Mesenchymal stem cell (in vitro differentiated cells and primary cell): Measurements from ENCODE around the gene LRRC4B.

Experiments used
- DNase-seq: peaks from one replicate; pipeline ENCODE4 v3.0.0-alpha.2; 2013
- H2AFZ ChIP-seq: one replicate; pipeline ENCODE4 v1.6.1; 2013; ENCODE audit warnings: low read depth, mild to moderate bottlenecking, control low read depth, inconsistent platforms, low read length, moderate library complexity
- H2AK5ac ChIP-seq: 2 replicates; pipeline ENCODE4 v1.6.1; 2013; ENCODE audit warnings: low read length, moderate library complexity, mild to moderate bottlenecking, inconsistent platforms; ENCODE audit not compliant: severe bottlenecking
- H2BK120ac ChIP-seq: one replicate; pipeline ENCODE4 v1.6.1; 2013; ENCODE audit warnings: low read depth, mild to moderate bottlenecking, inconsistent platforms, low read length, moderate library complexity
- H2BK12ac ChIP-seq, 2 experiments: one replicate each; pipeline ENCODE4 v1.6.1; 2013; ENCODE audit warnings: inconsistent platforms in 2 of 2, low read length in 2 of 2, mild to moderate bottlenecking in 2 of 2, moderate library complexity in 2 of 2, control low read depth in 1 of 2
- H2BK15ac ChIP-seq: one replicate; pipeline ENCODE4 v1.6.1; 2013; ENCODE audit warnings: mild to moderate bottlenecking, low read depth, inconsistent platforms; ENCODE audit not compliant: poor library complexity, severe bottlenecking
- H2BK5ac ChIP-seq: 2 replicates; pipeline ENCODE4 v1.6.1; 2013; ENCODE audit warnings: low read depth, mild to moderate bottlenecking, low read length, control low read depth, inconsistent platforms; ENCODE audit not compliant: poor library complexity, severe bottlenecking
- H3K14ac ChIP-seq, 2 experiments: one replicate each; pipeline ENCODE4 v1.6.1; 2013; ENCODE audit warnings: inconsistent platforms in 2 of 2, low read length in 2 of 2, control low read depth in 1 of 2, mild to moderate bottlenecking in 1 of 2, moderate library complexity in 1 of 2
- H3K18ac ChIP-seq, 2 experiments: one replicate each; pipeline ENCODE4 v1.6.1; 2013; ENCODE audit warnings: inconsistent platforms in 2 of 2, low read length in 2 of 2, control low read depth in 1 of 2, low read depth in 1 of 2, mild to moderate bottlenecking in 1 of 2
- H3K23ac ChIP-seq, 2 experiments: one replicate each; pipeline ENCODE4 v1.6.1; 2013; ENCODE audit warnings: inconsistent platforms in 2 of 2, low read length in 2 of 2, mild to moderate bottlenecking in 2 of 2, moderate library complexity in 2 of 2, control low read depth in 1 of 2
- H3K27ac ChIP-seq: 2 replicates; pipeline ENCODE4 v1.5.1; 2013; ENCODE audit warnings: mild to moderate bottlenecking, moderate library complexity, low read length, control low read depth, inconsistent platforms; ENCODE audit not compliant: poor library complexity, severe bottlenecking
- H3K27me3 ChIP-seq, 2 experiments: 2 replicates each; pipeline versions ENCODE4 v1.6.1 to v1.7.0; 2013; ENCODE audit warnings: low read length in 2 of 2, mild to moderate bottlenecking in 2 of 2, moderate library complexity in 2 of 2, control low read depth in 1 of 2, inconsistent platforms in 1 of 2; ENCODE audit not compliant: control insufficient read depth in 1 of 2, insufficient read depth in 1 of 2
- H3K36me3 ChIP-seq, 2 experiments: 2 replicates each; pipeline versions ENCODE4 v1.6.1 to v1.7.0; 2013; ENCODE audit warnings: low read length in 2 of 2, control low read depth in 1 of 2, inconsistent platforms in 1 of 2, low read depth in 1 of 2, mild to moderate bottlenecking in 1 of 2; ENCODE audit not compliant: insufficient read depth in 2 of 2, control insufficient read depth in 1 of 2
- H3K4ac ChIP-seq, 2 experiments: one replicate each; pipeline ENCODE4 v1.6.1; 2013; ENCODE audit warnings: inconsistent platforms in 2 of 2, low read length in 2 of 2, mild to moderate bottlenecking in 2 of 2, moderate library complexity in 2 of 2, control low read depth in 1 of 2, low read depth in 1 of 2
- H3K4me1 ChIP-seq: 2 replicates; pipeline ENCODE4 v1.6.1; 2013; ENCODE audit warnings: low read depth, low read length, control low read depth; ENCODE audit not compliant: control insufficient read depth, insufficient read depth
- H3K4me2 ChIP-seq: 2 replicates; pipeline ENCODE4 v1.6.1; 2013; ENCODE audit warnings: low read length, mild to moderate bottlenecking, inconsistent platforms; ENCODE audit not compliant: poor library complexity, severe bottlenecking
- H3K4me3 ChIP-seq, 2 experiments: 2 replicates each; pipeline versions ENCODE4 v1.5.1 to v1.7.0; 2013; ENCODE audit warnings: low read length in 2 of 2, mild to moderate bottlenecking in 2 of 2, control low read depth in 1 of 2, low read depth in 1 of 2; ENCODE audit not compliant: insufficient read depth in 1 of 2
- H3K79me1 ChIP-seq: replicated peaks from 2 replicates; pipeline ENCODE4 v1.6.1; 2013; ENCODE audit warnings: mild to moderate bottlenecking, control low read depth, low read length, inconsistent platforms; ENCODE audit not compliant: poor library complexity, severe bottlenecking
- H3K9ac ChIP-seq: 2 replicates; pipeline ENCODE4 v1.7.0; 2013; ENCODE audit warnings: mild to moderate bottlenecking, low read length, moderate library complexity
- H3K9me3 ChIP-seq: 2 replicates; pipeline ENCODE4 v1.7.0; 2013; ENCODE audit warnings: mild to moderate bottlenecking, low read length; ENCODE audit not compliant: control insufficient read depth
- H4K8ac ChIP-seq: one replicate; pipeline ENCODE4 v1.6.1; 2013; ENCODE audit warnings: inconsistent platforms, mild to moderate bottlenecking, low read length, moderate library complexity
- H4K91ac ChIP-seq: one replicate; pipeline ENCODE4 v1.6.1; 2013; ENCODE audit warnings: mild to moderate bottlenecking, low read length, inconsistent platforms
- WGBS: methylation state at CpG from one replicate; pipeline ENCODE4 v1.1.7; 2013; ENCODE audit warnings: mixed read lengths; 5-methylcytosine and 5-hydroxymethylcytosine counted together

LRRC4B gene

GRCh38 chr19:50568728-50569698 is 778 bp upstream of the LRRC4B start:
- Histone ChIP-seq H2BK15ac (no peak overlapping the region), H2BK5ac (no peak overlapping the region), H2AFZ (no peak overlapping the region), H3K27me3 (peaks cover 0 to 51% of the 10 kb centered on the region in 2 experiments), H2AK5ac (no peak overlapping the region), H3K4me3 (no peak overlapping the region), H3K9me3 (no peaks in the 10 kb centered on the region), H3K27ac (no peak overlapping the region), H3K4me1 (no peaks in the 10 kb centered on the region), H2BK120ac (no peak overlapping the region), H3K36me3 (no peaks in the 10 kb centered on the region), H3K18ac (no peak overlapping the region), H2BK12ac (no peak overlapping the region), H3K4ac (no peak overlapping the region), H3K14ac (no peak overlapping the region), H3K4me2 (no peak overlapping the region), H3K23ac (no peak overlapping the region), H4K8ac (no peak overlapping the region), H3K79me1 (no peaks in the 10 kb centered on the region), H3K9ac (no peak overlapping the region), H4K91ac (no peak overlapping the region)
- DNase-seq, result no peak
- 69% methylated on average over 13 of the region's 20 CpGs for WGBS

GRCh38 chr19:50567052-50567841 is 988 bp downstream of the LRRC4B start:
- Histone ChIP-seq H3K23ac (no peak overlapping the region), H3K9ac (no peak overlapping the region), H2BK5ac (no peak overlapping the region), H2BK15ac (no peak overlapping the region), H3K18ac (no peak overlapping the region), H4K8ac (no peak overlapping the region), H2BK12ac (no peak overlapping the region), H3K4me3 (no peak overlapping the region), H3K27ac (no peak overlapping the region), H2AK5ac (no peak overlapping the region), H3K9me3 (no peaks in the 10 kb centered on the region), H3K4me1 (no peaks in the 10 kb centered on the region), H3K36me3 (no peaks in the 10 kb centered on the region), H4K91ac (no peak overlapping the region), H2AFZ (no peak overlapping the region), H3K79me1 (no peaks in the 10 kb centered on the region), H3K27me3 (peaks cover 0 to 51% of the 10 kb centered on the region in 2 experiments), H3K4me2 (no peak overlapping the region), H3K14ac (no peak overlapping the region), H3K4ac (no peak overlapping the region), H2BK120ac (no peak overlapping the region)
- WGBS, result 38% methylated on average over 15 of the region's 38 CpGs
- DNase-seq, result no peak

GRCh38 chr19:50565984-50566903 is 2.0 kb downstream of the LRRC4B start:
- no peak overlapping the region for H3K14ac ChIP-seq
- no peak overlapping the region for H2AK5ac ChIP-seq
- no peaks in the 10 kb centered on the region for H3K4me1 ChIP-seq
- H2BK15ac ChIP-seq, result no peak overlapping the region
- no peak overlapping the region for H2AFZ ChIP-seq
- H2BK12ac ChIP-seq, result no peak overlapping the region
- 60% methylated on average over 18 of the region's 36 CpGs for WGBS
- no peaks in the 10 kb centered on the region for H3K36me3 ChIP-seq
- H3K9me3 ChIP-seq, result no peaks in the 10 kb centered on the region
- no peak overlapping the region for H2BK120ac ChIP-seq
- no peak for DNase-seq
- H4K91ac ChIP-seq, result no peak overlapping the region
- H3K27ac ChIP-seq, result no peak overlapping the region
- H3K4ac ChIP-seq, result no peak overlapping the region
- no peak overlapping the region for H3K23ac ChIP-seq
- no peak overlapping the region for H3K18ac ChIP-seq
- no peak overlapping the region for H3K4me3 ChIP-seq
- H3K4me2 ChIP-seq, result no peak overlapping the region
- H2BK5ac ChIP-seq, result no peak overlapping the region
- no peaks in the 10 kb centered on the region for H3K79me1 ChIP-seq
- H3K9ac ChIP-seq, result no peak overlapping the region
- peaks cover 0 to 51% of the 10 kb centered on the region in 2 experiments for H3K27me3 ChIP-seq
- H4K8ac ChIP-seq, result no peak overlapping the region
